NB4 (cell line): ENCODE data around the gene VEGFA.

ENCODE experiments used
- DNase-seq: peaks from one replicate; pipeline ENCODE4 v3.0.0; 2010; ENCODE audit warnings: low read depth
- H3K4me3 ChIP-seq: one replicate; pipeline ENCODE4 v1.5.1; 2011; ENCODE audit warnings: mild to moderate bottlenecking, low read depth, low read length, moderate library complexity
- CTCF ChIP-seq: IDR thresholded peaks from one replicate; pipeline ENCODE4 v1.5.1; 2012; ENCODE audit warnings: low read depth, low read length
- MAX ChIP-seq: IDR thresholded peaks from 2 replicates; pipeline ENCODE4 v1.6.1; 2011; ENCODE audit warnings: low read depth, low read length
- MYC ChIP-seq: IDR thresholded peaks from 2 replicates; pipeline ENCODE4 v1.6.1; 2011; ENCODE audit warnings: low read depth, low read length
- POLR2A ChIP-seq: IDR thresholded peaks from 2 replicates; pipeline ENCODE4 v1.6.1; 2011; ENCODE audit warnings: mild to moderate bottlenecking; ENCODE audit not compliant: insufficient read length; ENCODE audit errors: extremely low read depth

Gene VEGFA

GRCh38 chr6:43823879-43824702, 54.1 kb downstream of the VEGFA start:
- DNase-seq = peak; percentile 65
- H3K4me3 ChIP-seq = no peak overlapping the region
- TF ChIP-seq CTCF = no peak
- TF ChIP-seq MAX = no peak
- TF ChIP-seq POLR2A = no peak
- no peak for TF ChIP-seq MYC

- no peak overlapping the region for H3K4me3 ChIP-seq
- DNase-seq = no peak
- TF ChIP-seq POLR2A (no peak), MAX (no peak), MYC (no peak), CTCF (no peak)
Observed at GRCh38 chr6:43824703-43825064, 54.7 kb downstream of the VEGFA start.

GRCh38 chr6:43825187-43826115, 55.4 kb downstream of the VEGFA start:
- no peak for DNase-seq
- no peak for TF ChIP-seq MYC
- no peak for TF ChIP-seq POLR2A
- TF ChIP-seq MAX = no peak
- no peak for TF ChIP-seq CTCF
- H3K4me3 ChIP-seq = no peak overlapping the region

- TF ChIP-seq MYC (no peak), CTCF (no peak), POLR2A (no peak), MAX (no peak)
- H3K4me3 ChIP-seq = no peak overlapping the region
- DNase-seq = no peak
Observed at GRCh38 chr6:43826730-43827129, 56.7 kb downstream of the VEGFA start.

GRCh38 chr6:43827898-43828297, 57.9 kb downstream of the VEGFA start:
- no peak for DNase-seq
- TF ChIP-seq CTCF = no peak
- TF ChIP-seq POLR2A = no peak
- no peak for TF ChIP-seq MAX
- TF ChIP-seq MYC = no peak
- H3K4me3 ChIP-seq = no peak overlapping the region
